Kidney epithelial cell (primary cell): ENCODE data around the gene GRID1. TPM values are rescaled to one million over a fixed set of nuclear protein-coding genes. Genes with fewer than 3 reads are reported as not detected.

Experiments
- DNase-seq: peaks from one replicate; pipeline ENCODE4 v3.0.0-alpha.2; 2010; ENCODE audit warnings: low read depth
- H3K27me3 ChIP-seq: 2 replicates; pipeline ENCODE4 v1.6.0; 2011; ENCODE audit warnings: low read length; ENCODE audit not compliant: control insufficient read depth, insufficient read depth
- H3K36me3 ChIP-seq: 2 replicates; pipeline ENCODE4 v1.5.1; 2011; ENCODE audit warnings: low read length; ENCODE audit not compliant: control insufficient read depth, insufficient read depth
- H3K4me3 ChIP-seq: 2 replicates; pipeline ENCODE4 v1.5.1; 2011; ENCODE audit warnings: low read depth, mild to moderate bottlenecking, control low read depth, low read length
- CTCF ChIP-seq: IDR thresholded peaks from 2 replicates; pipeline ENCODE4 v1.5.1; 2011; ENCODE audit warnings: mild to moderate bottlenecking, moderate library complexity, low read length, control low read depth, inconsistent platforms; ENCODE audit not compliant: insufficient read depth, poor library complexity, severe bottlenecking
- total RNA-seq: library from RNA; depleted of rRNA; stranded (reverse); fragments of >200 nt; gene quantifications from 2 replicates; pipeline ENCODE4 v1.2.3, GENCODE V29; 2015

GRID1 gene
- total RNA-seq, 1 donor from 2014 or later = 0.33 TPM

GRCh38 chr10:86401588-86402282 is 35.1 kb upstream of the GRID1 start:
- peak overlapping the region; percentile 52 for H3K4me3 ChIP-seq
- DNase-seq = no peak
- no peaks in the 10 kb centered on the region for H3K36me3 ChIP-seq
- no peak for TF ChIP-seq CTCF
- H3K27me3 ChIP-seq = no peaks in the 10 kb centered on the region

- DNase-seq = no peak
- Histone ChIP-seq H3K27me3 (no peaks in the 10 kb centered on the region), H3K36me3 (no peaks in the 10 kb centered on the region), H3K4me3 (peak overlapping the region; percentile 52)
- TF ChIP-seq CTCF = peak; percentile 26
Observed at GRCh38 chr10:86400705-86401587, 34.4 kb upstream of the GRID1 start.

GRCh38 chr10:86399879-86400704 is 33.5 kb upstream of the GRID1 start:
- no peaks in the 10 kb centered on the region for H3K36me3 ChIP-seq
- DNase-seq = peak; percentile 72
- no peaks in the 10 kb centered on the region for H3K27me3 ChIP-seq
- H3K4me3 ChIP-seq = peak overlapping the region; percentile 52
- TF ChIP-seq CTCF = peak; percentile 93

GRCh38 chr10:86399514-86399878 is 32.9 kb upstream of the GRID1 start:
- H3K27me3 ChIP-seq = no peaks in the 10 kb centered on the region
- no peaks in the 10 kb centered on the region for H3K36me3 ChIP-seq
- TF ChIP-seq CTCF = no peak
- no peak overlapping the region for H3K4me3 ChIP-seq
- no peak for DNase-seq

GRCh38 chr10:86397120-86397519 is 30.5 kb upstream of the GRID1 start:
- H3K4me3 ChIP-seq = no peak overlapping the region
- H3K27me3 ChIP-seq = no peaks in the 10 kb centered on the region
- H3K36me3 ChIP-seq = no peaks in the 10 kb centered on the region
- DNase-seq = no peak
- TF ChIP-seq CTCF = no peak
